Measurements from ENCODE around the gene KCNG4.

KCNG4 gene

GRCh38 chr16:84254062-84254461 is 14.2 kb upstream of the KCNG4 start:
- Histone ChIP-seq H3K36me3 (ENCODE audit: control insufficient read depth in 2 of 2, insufficient read depth in 1 of 2, low read length in 2 of 2) (no peaks in the 10 kb centered on the region), H3K4me3 (ENCODE audit: low read depth, low read length) (no peak overlapping the region), H3K9me3 (ENCODE audit: control insufficient read depth, insufficient read depth, low read depth, low read length) (no peaks in the 10 kb centered on the region), H3K27ac (ENCODE audit: extremely low read depth, low read depth, low read length) (no peak overlapping the region), H3K4me1 (ENCODE audit: control insufficient read depth, insufficient read depth, low read length) (no peaks in the 10 kb centered on the region)
- POLR2A ChIA-PET, result no interaction called here
- TF ChIP-seq ZNF792 (tag by site-specific recombination; IDR thresholded peaks at IDR 0.05) (no peak), ZNF830 (tag by site-specific recombination; IDR thresholded peaks at IDR 0.05; ENCODE audit: low read depth) (no peak)
- TF ChIP-seq, protein P1, sequence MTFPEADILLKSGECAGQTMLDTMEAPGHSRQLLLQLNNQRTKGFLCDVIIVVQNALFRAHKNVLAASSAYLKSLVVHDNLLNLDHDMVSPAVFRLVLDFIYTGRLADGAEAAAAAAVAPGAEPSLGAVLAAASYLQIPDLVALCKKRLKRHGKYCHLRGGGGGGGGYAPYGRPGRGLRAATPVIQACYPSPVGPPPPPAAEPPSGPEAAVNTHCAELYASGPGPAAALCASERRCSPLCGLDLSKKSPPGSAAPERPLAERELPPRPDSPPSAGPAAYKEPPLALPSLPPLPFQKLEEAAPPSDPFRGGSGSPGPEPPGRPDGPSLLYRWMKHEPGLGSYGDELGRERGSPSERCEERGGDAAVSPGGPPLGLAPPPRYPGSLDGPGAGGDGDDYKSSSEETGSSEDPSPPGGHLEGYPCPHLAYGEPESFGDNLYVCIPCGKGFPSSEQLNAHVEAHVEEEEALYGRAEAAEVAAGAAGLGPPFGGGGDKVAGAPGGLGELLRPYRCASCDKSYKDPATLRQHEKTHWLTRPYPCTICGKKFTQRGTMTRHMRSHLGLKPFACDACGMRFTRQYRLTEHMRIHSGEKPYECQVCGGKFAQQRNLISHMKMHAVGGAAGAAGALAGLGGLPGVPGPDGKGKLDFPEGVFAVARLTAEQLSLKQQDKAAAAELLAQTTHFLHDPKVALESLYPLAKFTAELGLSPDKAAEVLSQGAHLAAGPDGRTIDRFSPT (tag by site-specific recombination; IDR thresholded peaks at IDR 0.05), result no peak
- CTCF ChIA-PET, result interaction anchor here (0.6 kb wide), 1 partner anchor 188 kb away, joined by 3 read pairs; no protein-coding TSS in a partner anchor

GRCh38 chr16:84253173-84253572 is 13.4 kb upstream of the KCNG4 start:
- Histone ChIP-seq H3K9me3 (ENCODE audit: control insufficient read depth, insufficient read depth, low read depth, low read length) (no peaks in the 10 kb centered on the region), H3K36me3 (ENCODE audit: control insufficient read depth in 2 of 2, insufficient read depth in 1 of 2, low read length in 2 of 2) (no peaks in the 10 kb centered on the region), H3K4me1 (ENCODE audit: control insufficient read depth, insufficient read depth, low read length) (no peaks in the 10 kb centered on the region), H3K4me3 (ENCODE audit: low read depth, low read length) (no peak overlapping the region), H3K27ac (ENCODE audit: extremely low read depth, low read depth, low read length) (no peak overlapping the region)
- ChIA-PET POLR2A (no interaction called here), CTCF (interaction anchor here (0.7 kb wide), 1 partner anchor 190 kb away, joined by 3 read pairs; no protein-coding TSS in a partner anchor)
- no peak for TF ChIP-seq AEBP2 (tag by site-specific recombination; IDR thresholded peaks at IDR 0.05; ENCODE audit: borderline replicate concordance)
- TF ChIP-seq ZNF654 (tag by site-specific recombination; IDR thresholded peaks at IDR 0.05; ENCODE audit: low read depth), result no peak
- no peak for TF ChIP-seq TCF7L2 (IDR thresholded peaks at IDR 0.05; ENCODE audit: borderline replicate concordance, low read depth, low read length)
- TF ChIP-seq ZNF670 (tag by site-specific recombination; IDR thresholded peaks at IDR 0.05; ENCODE audit: low read depth), result no peak
- no peak for TF ChIP-seq ZNF239 (tag by site-specific recombination; IDR thresholded peaks at IDR 0.05)
- no peak for TF ChIP-seq SCRT1 (tag by site-specific recombination; IDR thresholded peaks at IDR 0.05; ENCODE audit: borderline replicate concordance)
- TF ChIP-seq ZNF558 (tag by site-specific recombination; IDR thresholded peaks at IDR 0.05), result no peak
- no peak for TF ChIP-seq ZNF221 (tag by site-specific recombination; IDR thresholded peaks at IDR 0.05; ENCODE audit: borderline replicate concordance)
- TF ChIP-seq ZNF132 (tag by site-specific recombination; IDR thresholded peaks at IDR 0.05; ENCODE audit: borderline replicate concordance), result no peak
- TF ChIP-seq ZNF416 (tag by site-specific recombination; IDR thresholded peaks at IDR 0.05), result no peak

DNA sequence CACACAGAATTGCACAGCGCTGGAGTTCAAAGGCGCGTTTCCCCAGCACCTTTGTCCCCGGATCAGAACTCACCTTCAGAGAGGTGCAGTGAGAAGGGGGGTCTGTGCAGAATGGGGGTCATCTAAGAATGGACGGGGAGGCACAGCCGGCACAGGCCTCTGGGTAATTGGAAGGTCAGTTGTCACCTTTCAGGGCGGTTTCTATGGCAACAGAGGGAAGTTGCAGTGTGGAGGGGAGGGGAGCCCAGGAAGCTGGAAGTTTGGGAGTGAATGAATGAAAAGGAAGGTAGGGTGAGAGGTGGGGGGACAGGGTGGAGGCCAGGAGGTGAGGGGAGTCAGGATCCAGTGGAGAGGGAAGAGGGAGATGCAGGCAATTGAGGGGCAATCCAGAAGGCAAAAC is 12.4 kb upstream of the KCNG4 start:
- H3K9me3 ChIP-seq (ENCODE audit: control insufficient read depth, insufficient read depth, low read depth, low read length), result no peaks in the 10 kb centered on the region
- no peak overlapping the region for H3K27ac ChIP-seq (ENCODE audit: extremely low read depth, low read depth, low read length)
- H3K4me1 ChIP-seq (ENCODE audit: control insufficient read depth, insufficient read depth, low read length), result no peaks in the 10 kb centered on the region
- TF ChIP-seq ZNF146 (tag by site-specific recombination; IDR thresholded peaks at IDR 0.05), result no peak
- TF ChIP-seq ZNF621 (tag by site-specific recombination; IDR thresholded peaks at IDR 0.05), result no peak
- TF ChIP-seq REPIN1 (tag by site-specific recombination; IDR thresholded peaks at IDR 0.05; ENCODE audit: low read depth), result no peak
- TF ChIP-seq, protein P2, sequence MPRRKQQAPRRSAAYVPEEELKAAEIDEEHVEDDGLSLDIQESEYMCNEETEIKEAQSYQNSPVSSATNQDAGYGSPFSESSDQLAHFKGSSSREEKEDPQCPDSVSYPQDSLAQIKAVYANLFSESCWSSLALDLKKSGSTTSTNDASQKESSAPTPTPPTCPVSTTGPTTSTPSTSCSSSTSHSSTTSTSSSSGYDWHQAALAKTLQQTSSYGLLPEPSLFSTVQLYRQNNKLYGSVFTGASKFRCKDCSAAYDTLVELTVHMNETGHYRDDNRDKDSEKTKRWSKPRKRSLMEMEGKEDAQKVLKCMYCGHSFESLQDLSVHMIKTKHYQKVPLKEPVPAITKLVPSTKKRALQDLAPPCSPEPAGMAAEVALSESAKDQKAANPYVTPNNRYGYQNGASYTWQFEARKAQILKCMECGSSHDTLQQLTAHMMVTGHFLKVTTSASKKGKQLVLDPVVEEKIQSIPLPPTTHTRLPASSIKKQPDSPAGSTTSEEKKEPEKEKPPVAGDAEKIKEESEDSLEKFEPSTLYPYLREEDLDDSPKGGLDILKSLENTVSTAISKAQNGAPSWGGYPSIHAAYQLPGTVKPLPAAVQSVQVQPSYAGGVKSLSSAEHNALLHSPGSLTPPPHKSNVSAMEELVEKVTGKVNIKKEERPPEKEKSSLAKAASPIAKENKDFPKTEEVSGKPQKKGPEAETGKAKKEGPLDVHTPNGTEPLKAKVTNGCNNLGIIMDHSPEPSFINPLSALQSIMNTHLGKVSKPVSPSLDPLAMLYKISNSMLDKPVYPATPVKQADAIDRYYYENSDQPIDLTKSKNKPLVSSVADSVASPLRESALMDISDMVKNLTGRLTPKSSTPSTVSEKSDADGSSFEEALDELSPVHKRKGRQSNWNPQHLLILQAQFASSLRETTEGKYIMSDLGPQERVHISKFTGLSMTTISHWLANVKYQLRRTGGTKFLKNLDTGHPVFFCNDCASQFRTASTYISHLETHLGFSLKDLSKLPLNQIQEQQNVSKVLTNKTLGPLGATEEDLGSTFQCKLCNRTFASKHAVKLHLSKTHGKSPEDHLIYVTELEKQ (tag by site-specific recombination; IDR thresholded peaks at IDR 0.05; ENCODE audit: borderline replicate concordance), result no peak
- TF ChIP-seq GLI4 (tag by site-specific recombination; IDR thresholded peaks at IDR 0.05), result no peak
- CTCF ChIA-PET, result no interaction called here
- no peak overlapping the region for H3K4me3 ChIP-seq (ENCODE audit: low read depth, low read length)
- no peaks in the 10 kb centered on the region for H3K36me3 ChIP-seq (ENCODE audit: control insufficient read depth in 2 of 2, insufficient read depth in 1 of 2, low read length in 2 of 2)
- POLR2A ChIA-PET, result no interaction called here

Measured in HEK293 (cell line).